SK-N-MC (cell line): ENCODE data around the gene MKS1.

Source experiments
- EZH2 ChIP-seq: fragments of 200-600 bp; sonication (generic); IDR thresholded peaks from one replicate; pipeline ENCODE4 v1.6.1; 2017; ENCODE audit warnings: antibody characterized with exemption
- FOXP2 ChIP-seq: optimal IDR thresholded peaks from 2 replicates; pipeline ENCODE3; 2011; ENCODE audit warnings: mild to moderate bottlenecking, moderate library complexity; ENCODE audit not compliant: insufficient read depth; ENCODE audit errors: extremely low read length, control extremely low read depth
- POLR2AphosphoS5 ChIP-seq: IDR thresholded peaks from 2 replicates; pipeline ENCODE4 v1.6.1; 2012; ENCODE audit warnings: mild to moderate bottlenecking, low read depth, low read length, borderline replicate concordance

GRCh38 chr17:58193641-58194255 lies 25.3 kb downstream of the MKS1 start:
- TF ChIP-seq EZH2 (no peak), POLR2AphosphoS5 (no peak), FOXP2 (no peak)
